SK-N-SH (cell line): ENCODE data around the gene LHFPL5. TPM values are rescaled to one million over a fixed set of nuclear protein-coding genes. Genes with fewer than 3 reads are reported as not detected.

Experiments
- CTCF ChIA-PET: fragments of 300-600, 350-600 bp; formaldehyde crosslinking; extraction: SDS; loops from one replicate; lab custom pipeline; 2021; lab: Yijun Ruan, JAX
- POLR2A ChIA-PET: fragments of 350-600 bp; sonication (Branson Sonifier 250); formaldehyde crosslinking; extraction: SDS; loops from one replicate; lab custom pipeline; 2020; ENCODE audit warnings: antibody characterized with exemption, inconsistent platforms; lab: Yijun Ruan, JAX
- DNase-seq: peaks from one replicate; pipeline ENCODE4 v3.0.0; 2012
- H2AFZ ChIP-seq: fragments of 200-600 bp; sonication (generic); 2 replicates; pipeline ENCODE4 v1.8.1; 2016; ENCODE audit warnings: antibody characterized with exemption, mild to moderate bottlenecking, low read depth
- H3F3A ChIP-seq: fragments of 200-600 bp; sonication (generic); replicated peaks from 2 replicates; pipeline ENCODE3; 2016; ENCODE audit warnings: antibody characterized with exemption, mild to moderate bottlenecking; ENCODE audit not compliant: insufficient read depth
- H3K27ac ChIP-seq, 2 experiments: fragments of 200-500 bp in 1 of 2; fragments of 200-600 bp in 1 of 2; sonication (Bioruptor generic) in 1 of 2; sonication (generic), shearing (Covaris generic) in 1 of 2; 2 replicates each; pipeline versions ENCODE4 v1.5.1 to v1.6.1; 2014 to 2016; ENCODE audit warnings: low read depth in 2 of 2, inconsistent platforms in 1 of 2, low read length in 1 of 2, mild to moderate bottlenecking in 1 of 2, mixed read lengths in 1 of 2
- H3K27me3 ChIP-seq: fragments of 200-600 bp; sonication (generic), shearing (Covaris generic); 2 replicates; pipeline ENCODE4 v1.6.1; 2016; ENCODE audit warnings: mixed run types; ENCODE audit not compliant: insufficient read depth
- H3K36me3 ChIP-seq, 2 experiments: fragments of 200-500 bp in 1 of 2; fragments of 200-600 bp in 1 of 2; sonication (Bioruptor generic) in 1 of 2; sonication (generic) in 1 of 2; replicated peaks in 1 of 2; 2 replicates each; pipeline versions ENCODE3 to v1.5.1; 2014 to 2016; ENCODE audit warnings: low read length in 1 of 2, mild to moderate bottlenecking in 1 of 2; ENCODE audit not compliant: insufficient read depth in 2 of 2, control insufficient read depth in 1 of 2
- H3K4me1 ChIP-seq, 2 experiments: fragments of 200-500 bp in 1 of 2; fragments of 200-600 bp in 1 of 2; sonication (Bioruptor generic) in 1 of 2; sonication (generic), shearing (Covaris generic) in 1 of 2; 2 replicates each; pipeline versions ENCODE4 v1.5.1 to v1.6.1; 2014 to 2016; ENCODE audit warnings: low read depth in 1 of 2, low read length in 1 of 2, mixed run types in 1 of 2; ENCODE audit not compliant: insufficient read depth in 2 of 2, control insufficient read depth in 1 of 2
- H3K4me2 ChIP-seq: fragments of 200-600 bp; sonication (generic), shearing (Covaris generic); 2 replicates; pipeline ENCODE4 v1.6.1; 2017; ENCODE audit warnings: mixed run types
- H3K4me3 ChIP-seq, 2 experiments: fragments of 200-500 bp in 1 of 2; fragments of 200-600 bp in 1 of 2; sonication (Bioruptor generic) in 1 of 2; sonication (generic), shearing (Covaris generic) in 1 of 2; 2 replicates each; pipeline versions ENCODE4 v1.5.1 to v1.8.1; 2014 to 2016; ENCODE audit warnings: low read depth in 2 of 2, inconsistent platforms in 1 of 2, low read length in 1 of 2, mild to moderate bottlenecking in 1 of 2, mixed read lengths in 1 of 2, moderate library complexity in 1 of 2
- H3K79me2 ChIP-seq: fragments of 200-600 bp; sonication (generic); 2 replicates; pipeline ENCODE4 v1.8.1; 2017; ENCODE audit warnings: mild to moderate bottlenecking; ENCODE audit not compliant: insufficient read depth
- H3K9ac ChIP-seq: fragments of 200-600 bp; sonication (generic); 2 replicates; pipeline ENCODE4 v1.6.1; 2017; ENCODE audit warnings: mixed run types
- H3K9me2 ChIP-seq: fragments of 200-600 bp; sonication (generic); 2 replicates; pipeline ENCODE4 v1.6.1; 2017; ENCODE audit warnings: mixed run types
- H3K9me3 ChIP-seq: fragments of 200-600 bp; sonication (generic); 2 replicates; pipeline ENCODE4 v1.6.1; 2017; ENCODE audit warnings: mixed run types, mild to moderate bottlenecking, moderate library complexity
- H4K20me1 ChIP-seq: fragments of 200-600 bp; sonication (generic); 2 replicates; pipeline ENCODE4 v1.6.1; 2017; ENCODE audit warnings: mild to moderate bottlenecking, mixed run types; ENCODE audit not compliant: insufficient read depth
- CTCF ChIP-seq: fragments of 200-600 bp; sonication (generic); IDR thresholded peaks from 2 replicates; pipeline ENCODE4 v1.6.1; 2017; ENCODE audit warnings: antibody characterized with exemption, mild to moderate bottlenecking, moderate library complexity
- ELF1 ChIP-seq: IDR thresholded peaks from 2 replicates; pipeline ENCODE4 v1.4.0; 2012
- EP300 ChIP-seq, 2 experiments: IDR thresholded peaks; 2 replicates each; pipeline versions ENCODE4 v1.4.0 to v1.6.1; 2012; ENCODE audit warnings: borderline replicate concordance in 1 of 2, low read depth in 1 of 2, low read length in 1 of 2
- FOXJ3 ChIP-seq: sonication (generic); formaldehyde crosslinking; IDR thresholded peaks from 2 replicates; pipeline ENCODE4 v1.5.1; 2020; ENCODE audit warnings: mild to moderate bottlenecking, missing genetic modification reagents
- FOXM1 ChIP-seq: IDR thresholded peaks from 2 replicates; pipeline ENCODE4 v1.4.0; 2012; ENCODE audit warnings: low read depth, mild to moderate bottlenecking
- IRF3 ChIP-seq: fragments of 150-350 bp; IDR thresholded peaks from 2 replicates; pipeline ENCODE4 v1.6.1; 2016; ENCODE audit warnings: mild to moderate bottlenecking, low read depth, low read length
- MEF2A ChIP-seq: IDR thresholded peaks from 2 replicates; pipeline ENCODE4 v1.4.0; 2012; ENCODE audit warnings: low read depth, borderline replicate concordance
- MXI1 ChIP-seq: IDR thresholded peaks from 2 replicates; pipeline ENCODE4 v1.6.1; 2012; ENCODE audit warnings: mild to moderate bottlenecking, low read depth, low read length, improper control_type of control experiment
- NRF1 ChIP-seq: IDR thresholded peaks from 2 replicates; pipeline ENCODE4 v1.6.1; 2012; ENCODE audit warnings: low read depth, mild to moderate bottlenecking, low read length
- POLR2AphosphoS5 ChIP-seq: IDR thresholded peaks from 2 replicates; pipeline ENCODE4 v1.6.1; 2012; ENCODE audit warnings: low read depth, low read length
- REST ChIP-seq: IDR thresholded peaks from 2 replicates; pipeline ENCODE4 v1.6.1; 2012; ENCODE audit warnings: mild to moderate bottlenecking, low read depth, low read length, moderate library complexity
- SIN3A ChIP-seq: IDR thresholded peaks from 2 replicates; pipeline ENCODE4 v1.6.1; 2012; ENCODE audit warnings: low read depth, mild to moderate bottlenecking, low read length, moderate library complexity, borderline replicate concordance
- TAF1 ChIP-seq: IDR thresholded peaks from 2 replicates; pipeline ENCODE4 v1.6.1; 2012; ENCODE audit warnings: low read depth, mild to moderate bottlenecking, low read length, moderate library complexity, borderline replicate concordance
- USF2 ChIP-seq: fragments of 150-350 bp; IDR thresholded peaks from 2 replicates; pipeline ENCODE4 v1.6.1; 2017; ENCODE audit warnings: antibody characterized with exemption, low read length, low read depth, borderline replicate concordance
- YY1 ChIP-seq: IDR thresholded peaks from 2 replicates; pipeline ENCODE4 v1.4.0; 2012; ENCODE audit warnings: low read depth, mild to moderate bottlenecking
- WGBS: methylation state at CpG from one replicate; pipeline ENCODE4 v1.1.6; 2017; ENCODE audit warnings: low lambda C conversion rate; 5-methylcytosine and 5-hydroxymethylcytosine counted together
- polyA plus RNA-seq, 3 experiments: library from polyadenylated mRNA; depleted of rRNA; stranded (reverse); fragments of >200 nt; gene quantifications; 2 replicates each; pipeline ENCODE4 v1.2.3, GENCODE V29; 2012

The LHFPL5 gene
- polyA plus RNA-seq, 1 of the 3 experiments (the other 2 are of a cell fraction) = not detected

- ChIA-PET CTCF (interaction anchor here (1.1 to 1.8 kb wide), 3 partner anchors 10 to 308 kb away, joined by 3 to 8 read pairs (median 6); partner anchors contain the start of gene CLPS), POLR2A (interaction anchor here (0.6 kb wide), 1 partner anchor 12 kb away, joined by 3 read pairs; no protein-coding TSS in a partner anchor)
- Histone ChIP-seq H3K4me2 (no peak overlapping the region), H3K9ac (no peak overlapping the region), H3K9me2 (no peaks in the 10 kb centered on the region), H3K9me3 (no peaks in the 10 kb centered on the region), H3K4me1 (peaks cover 0 to 2% of the 10 kb centered on the region in 2 experiments; a peak in 1 of 4 replicates), H3K4me3 (no peak overlapping the region), H3K79me2 (no peaks in the 10 kb centered on the region), H3K27ac (no peak overlapping the region), H3K27me3 (peaks cover 44% of the 10 kb centered on the region), H3K36me3 (no peaks in the 10 kb centered on the region), H2AFZ (no peak overlapping the region), H4K20me1 (no peaks in the 10 kb centered on the region), H3F3A (no peaks in the 10 kb centered on the region)
- no peak for DNase-seq
- TF ChIP-seq NRF1 (no peak), CTCF (no peak), FOXJ3 (CRISPR knock-in tag) (no peak), USF2 (no peak)
- 58% methylated on average over 25 of the region's 25 CpGs for WGBS
Measured at GRCh38 chr6:35786810-35787209, 18.3 kb upstream of the LHFPL5 start.

- Histone ChIP-seq H4K20me1 (no peaks in the 10 kb centered on the region), H3K4me2 (no peak overlapping the region), H3K27me3 (peaks cover 44% of the 10 kb centered on the region), H3K79me2 (no peaks in the 10 kb centered on the region), H3K27ac (no peak overlapping the region), H3K9me3 (no peaks in the 10 kb centered on the region), H3K9me2 (no peaks in the 10 kb centered on the region), H3K36me3 (no peaks in the 10 kb centered on the region)
- DNase-seq = no peak
- POLR2A ChIA-PET = no interaction called here
- CTCF ChIA-PET = interaction anchor here (0.9 to 1.8 kb wide), 4 partner anchors 9 to 307 kb away, joined by 3 to 8 read pairs (median 5); partner anchors contain the start of gene CLPS
- WGBS = 61% methylated on average over 13 of the region's 13 CpGs
- TF ChIP-seq NRF1 (no peak), MXI1 (no peak), TAF1 (no peak), FOXM1 (no peak), SIN3A (no peak), ELF1 (no peak), MEF2A (no peak), YY1 (no peak), REST (no peak), EP300 (IDR thresholded peaks at IDR 0.05; ENCODE audit: borderline replicate concordance in 1 of 2, low read depth in 1 of 2, low read length in 1 of 2) (no peak), IRF3 (no peak), POLR2AphosphoS5 (no peak)
- TF ChIP-seq, all 33 proteins: peak for 0
- no peak overlapping the region for H3K4me3 ChIP-seq
- H3F3A ChIP-seq = no peaks in the 10 kb centered on the region
- H3K4me1 ChIP-seq = no peaks in the 10 kb centered on the region; a peak in 1 of 4 replicates
- H3K9ac ChIP-seq = no peak overlapping the region
- no peak overlapping the region for H2AFZ ChIP-seq
Measured at GRCh38 chr6:35787266-35788218, 17.6 kb upstream of the LHFPL5 start.
